ENCODE measurements around the gene KRAS.

DNA sequence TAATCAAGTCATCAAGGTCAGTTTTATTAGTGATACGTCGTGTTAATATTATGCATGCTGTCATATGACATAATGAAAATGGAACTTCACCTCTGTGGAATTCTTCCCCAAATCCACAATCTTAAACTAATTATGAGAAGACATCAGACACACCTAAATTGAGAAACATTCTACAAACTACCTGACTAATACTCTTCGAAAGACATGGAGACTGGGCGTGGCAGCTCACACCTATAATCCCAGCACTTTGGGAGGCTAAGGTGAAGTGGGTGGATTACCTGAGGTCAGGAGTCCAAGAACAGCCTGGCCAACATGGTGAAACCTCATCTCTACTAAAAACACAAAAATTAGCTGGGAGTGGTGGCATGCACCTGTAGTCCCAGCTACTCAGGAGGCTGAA is 33.3 kb upstream of the KRAS start:
- TF ChIP-seq, protein P1, sequence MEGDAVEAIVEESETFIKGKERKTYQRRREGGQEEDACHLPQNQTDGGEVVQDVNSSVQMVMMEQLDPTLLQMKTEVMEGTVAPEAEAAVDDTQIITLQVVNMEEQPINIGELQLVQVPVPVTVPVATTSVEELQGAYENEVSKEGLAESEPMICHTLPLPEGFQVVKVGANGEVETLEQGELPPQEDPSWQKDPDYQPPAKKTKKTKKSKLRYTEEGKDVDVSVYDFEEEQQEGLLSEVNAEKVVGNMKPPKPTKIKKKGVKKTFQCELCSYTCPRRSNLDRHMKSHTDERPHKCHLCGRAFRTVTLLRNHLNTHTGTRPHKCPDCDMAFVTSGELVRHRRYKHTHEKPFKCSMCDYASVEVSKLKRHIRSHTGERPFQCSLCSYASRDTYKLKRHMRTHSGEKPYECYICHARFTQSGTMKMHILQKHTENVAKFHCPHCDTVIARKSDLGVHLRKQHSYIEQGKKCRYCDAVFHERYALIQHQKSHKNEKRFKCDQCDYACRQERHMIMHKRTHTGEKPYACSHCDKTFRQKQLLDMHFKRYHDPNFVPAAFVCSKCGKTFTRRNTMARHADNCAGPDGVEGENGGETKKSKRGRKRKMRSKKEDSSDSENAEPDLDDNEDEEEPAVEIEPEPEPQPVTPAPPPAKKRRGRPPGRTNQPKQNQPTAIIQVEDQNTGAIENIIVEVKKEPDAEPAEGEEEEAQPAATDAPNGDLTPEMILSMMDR (IDR thresholded peaks at IDR 0.05): no peak
- no peak for TF ChIP-seq POLR2AphosphoS5 (IDR thresholded peaks at IDR 0.05)

All from prostate gland (tissue), 2 donors.